ENCODE measurements around the gene SCG3.
"Not testable (repeated sequence)": the region's sequence is repeated elsewhere in the genome, so short reads cannot be mapped to it uniquely, and the experiment has no call there.

The SCG3 gene

GRCh38 chr15:51681303-51681963, at the start of gene SCG3:
Gene SCG3 (plus strand): TSS chr15:51681503. CDS start chr15:51681756, 253 bp downstream.
- peak; percentile 20 to 30 for DNase-seq (ENCODE audit: extremely low read depth in 1 of 2, low read depth in 1 of 2)

GRCh38 chr15:51634591-51635198, 46.6 kb upstream of the SCG3 start:
- no peak for DNase-seq (ENCODE audit: extremely low read depth in 1 of 2, low read depth in 1 of 2)

DNA sequence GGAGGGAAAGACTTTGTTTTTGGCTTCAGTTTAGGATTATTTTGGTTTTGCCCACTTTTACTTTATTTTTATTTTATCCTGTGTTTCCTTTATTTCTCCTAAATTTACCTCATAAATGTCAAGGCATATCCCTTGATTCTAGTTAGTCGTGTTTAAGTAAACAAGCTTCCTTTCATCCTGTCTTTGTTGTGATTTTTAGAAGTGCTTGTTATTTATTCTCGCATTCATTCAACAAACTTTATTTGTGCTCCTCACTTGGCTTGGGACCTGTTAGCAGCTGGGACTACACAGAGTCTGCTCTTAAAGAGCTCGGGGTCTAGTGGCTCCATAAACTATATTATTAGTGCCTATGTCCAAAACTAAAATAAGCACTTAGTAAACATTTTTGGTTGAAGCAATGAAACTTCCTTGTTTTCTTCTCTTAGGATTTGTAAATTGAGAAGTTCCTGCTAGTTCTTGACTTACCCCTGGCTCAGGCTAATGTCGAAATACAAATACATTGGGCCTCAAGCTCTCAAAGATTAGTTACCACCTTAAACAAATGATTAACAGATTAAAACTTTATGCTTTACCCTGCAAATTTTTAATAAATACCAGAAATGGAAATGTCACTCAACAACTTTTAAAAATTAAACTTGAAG, 39.7 kb upstream of the SCG3 start:
- no peak for DNase-seq (ENCODE audit: extremely low read depth in 1 of 2, low read depth in 1 of 2)

- DNase-seq (ENCODE audit: extremely low read depth in 1 of 2, low read depth in 1 of 2), result no peak
These were observed 38.6 kb upstream of the SCG3 start for GRCh38 chr15:51642696-51643095.

GRCh38 chr15:51647128-51647562, 34.2 kb upstream of the SCG3 start:
- no peak for DNase-seq (ENCODE audit: extremely low read depth in 1 of 2, low read depth in 1 of 2)

GRCh38 chr15:51648101-51648500, 33.2 kb upstream of the SCG3 start:
- DNase-seq (ENCODE audit: extremely low read depth in 1 of 2, low read depth in 1 of 2), result not testable (repeated sequence)

GRCh38 chr15:51648643-51649042, 32.7 kb upstream of the SCG3 start:
- DNase-seq (ENCODE audit: extremely low read depth in 1 of 2, low read depth in 1 of 2), result not testable (repeated sequence)

- no peak for DNase-seq (ENCODE audit: extremely low read depth in 1 of 2, low read depth in 1 of 2)
These were observed 31.4 kb upstream of the SCG3 start for GRCh38 chr15:51649659-51650521.

GRCh38 chr15:51652084-51652668, 29.1 kb upstream of the SCG3 start:
- DNase-seq (ENCODE audit: extremely low read depth in 1 of 2, low read depth in 1 of 2), result no peak

GRCh38 chr15:51655401-51656057, 25.8 kb upstream of the SCG3 start:
- DNase-seq (ENCODE audit: extremely low read depth in 1 of 2, low read depth in 1 of 2), result not testable (repeated sequence)

- DNase-seq (ENCODE audit: extremely low read depth in 1 of 2, low read depth in 1 of 2), result no peak
These were observed 22.6 kb upstream of the SCG3 start for GRCh38 chr15:51658664-51659063.

- no peak for DNase-seq (ENCODE audit: extremely low read depth in 1 of 2, low read depth in 1 of 2)
These were observed 20.2 kb upstream of the SCG3 start for GRCh38 chr15:51661072-51661471.

GRCh38 chr15:51667478-51667877, 13.8 kb upstream of the SCG3 start:
- DNase-seq (ENCODE audit: extremely low read depth in 1 of 2, low read depth in 1 of 2), result no peak

DNA sequence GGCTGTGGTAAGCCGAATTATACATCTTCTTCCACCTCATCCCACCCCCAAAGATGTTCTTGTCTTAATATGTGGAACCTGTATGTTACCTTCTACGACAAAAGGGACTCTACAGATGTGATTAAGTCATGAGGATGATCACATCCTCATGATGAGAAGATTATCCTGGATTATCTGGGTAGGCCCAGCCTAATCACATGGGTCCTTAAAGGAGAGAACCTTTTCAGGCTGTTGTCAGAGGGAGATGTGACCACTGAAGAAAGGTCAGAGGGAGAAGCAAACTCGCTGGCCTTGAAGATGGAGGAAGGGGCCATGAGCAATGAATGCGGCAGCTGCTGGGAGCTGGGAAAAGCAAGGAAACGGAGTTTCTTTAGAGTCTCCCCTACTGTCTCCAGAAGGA, 12.9 kb upstream of the SCG3 start:
- DNase-seq (ENCODE audit: extremely low read depth in 1 of 2, low read depth in 1 of 2), result no peak

- DNase-seq (ENCODE audit: extremely low read depth in 1 of 2, low read depth in 1 of 2), result no peak
These were observed 11.9 kb upstream of the SCG3 start for GRCh38 chr15:51669381-51669780.

DNA sequence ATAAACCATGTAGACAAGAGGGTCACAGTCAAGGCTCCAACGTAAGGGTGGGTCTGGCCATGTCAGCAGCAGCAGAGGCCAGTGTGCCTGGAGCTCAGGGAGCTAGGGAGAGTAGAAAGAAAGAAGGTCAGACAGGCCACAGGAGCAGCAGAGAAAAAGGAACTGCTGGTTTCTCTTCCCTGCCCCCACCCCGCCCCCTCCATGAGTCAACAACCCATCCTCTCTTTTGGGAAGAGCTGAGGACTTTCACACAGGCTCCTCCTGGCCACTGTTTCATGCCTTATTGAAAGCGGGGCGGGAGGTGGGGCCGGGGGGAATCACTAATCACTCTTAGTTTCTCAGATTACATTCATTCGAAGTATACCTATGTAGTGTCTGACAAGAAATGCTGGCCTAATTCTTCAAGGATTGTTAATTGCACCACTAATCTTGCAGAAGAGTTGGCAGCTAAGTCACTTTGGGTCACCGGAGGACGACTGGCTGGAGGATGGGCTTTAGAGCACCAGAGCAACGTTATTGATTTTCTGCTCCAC, 9.1 kb upstream of the SCG3 start:
- DNase-seq (ENCODE audit: extremely low read depth in 1 of 2, low read depth in 1 of 2), result no peak

- DNase-seq (ENCODE audit: extremely low read depth in 1 of 2, low read depth in 1 of 2), result no peak
These were observed 8.1 kb upstream of the SCG3 start for GRCh38 chr15:51672913-51673857.

- DNase-seq (ENCODE audit: extremely low read depth in 1 of 2, low read depth in 1 of 2), result no peak
These were observed 6.1 kb upstream of the SCG3 start for GRCh38 chr15:51675234-51675633.

GRCh38 chr15:51677021-51677420, 4.3 kb upstream of the SCG3 start:
- DNase-seq (ENCODE audit: extremely low read depth in 1 of 2, low read depth in 1 of 2), result no peak

Measured in stimulated activated CD8-positive, alpha-beta memory T cell treated with anti-CD3 and anti-CD28 coated beads, Interleukin-7, amount 100 ng/mL, for 48 hours (primary cell).